PC-9 (cell line): ENCODE data around the gene OCA2. TPM values are rescaled to one million over a fixed set of nuclear protein-coding genes. Genes with fewer than 3 reads are reported as not detected.

Experiments used
- BruUV-seq: library from RNA; stranded (reverse); fragments of 400-500 nt; replicated peaks from 2 replicates; lab custom pipeline; 2021; lab: Mats Ljungman, UMichigan
- CTCF ChIA-PET: fragments of 300-600 bp; sonication (Branson Sonifier 250); formaldehyde crosslinking; loops from one replicate; lab custom pipeline; 2022; ENCODE audit warnings: antibody characterized with exemption; lab: Charles Lee
- POLR2A ChIA-PET: fragments of 300-600 bp; sonication (Branson Sonifier 250); formaldehyde crosslinking; loops from one replicate; lab custom pipeline; 2022; ENCODE audit warnings: antibody characterized with exemption; ENCODE audit not compliant: unreplicated experiment; lab: Charles Lee
- DNase-seq, 2 experiments: peaks; one replicate each; pipeline versions ENCODE4 v3.0.0 to v3.0.0-alpha.2; 2015 to 2022; ENCODE audit warnings: mixed read lengths in 1 of 2
- H2AFZ ChIP-seq: fragments of 200-600 bp; sonication (generic); 2 replicates; pipeline ENCODE4 v1.8.1; 2017; ENCODE audit warnings: antibody characterized with exemption
- H3F3A ChIP-seq: fragments of 200-600 bp; sonication (generic); 2 replicates; pipeline ENCODE4 v1.8.1; 2017; ENCODE audit warnings: antibody characterized with exemption, mild to moderate bottlenecking, low read depth; ENCODE audit not compliant: insufficient read depth
- H3K27ac ChIP-seq: fragments of 200-600 bp; sonication (generic); 2 replicates; pipeline ENCODE4 v1.6.1; 2016; ENCODE audit warnings: mixed run types
- H3K27me3 ChIP-seq: fragments of 200-600 bp; sonication (generic); 2 replicates; pipeline ENCODE4 v1.6.1; 2016; ENCODE audit warnings: low read depth, mixed run types; ENCODE audit not compliant: insufficient read depth
- H3K36me3 ChIP-seq: fragments of 200-600 bp; sonication (generic); 2 replicates; pipeline ENCODE4 v1.6.1; 2016; ENCODE audit warnings: low read depth, mixed run types
- H3K4me1 ChIP-seq: fragments of 200-600 bp; sonication (generic); replicated peaks from 2 replicates; pipeline ENCODE4 v1.6.1; 2016; ENCODE audit warnings: mixed run types; ENCODE audit not compliant: insufficient read depth
- H3K4me2 ChIP-seq: fragments of 200-600 bp; sonication (generic); 2 replicates; pipeline ENCODE4 v1.6.1; 2017; ENCODE audit warnings: mixed run types
- H3K4me3 ChIP-seq: fragments of 200-600 bp; sonication (generic); 2 replicates; pipeline ENCODE4 v1.6.1; 2016; ENCODE audit warnings: mixed run types
- H3K79me2 ChIP-seq: fragments of 200-600 bp; sonication (generic); 2 replicates; pipeline ENCODE4 v1.6.1; 2017; ENCODE audit warnings: low read depth, mixed run types
- H3K9me2 ChIP-seq: fragments of 200-600 bp; sonication (generic); 2 replicates; pipeline ENCODE4 v1.8.1; 2017; ENCODE audit warnings: mild to moderate bottlenecking; ENCODE audit not compliant: insufficient read depth
- H3K9me3 ChIP-seq: fragments of 200-600 bp; sonication (generic); 2 replicates; pipeline ENCODE4 v1.8.1; 2016; ENCODE audit warnings: low read depth; ENCODE audit not compliant: insufficient read depth
- H4K20me1 ChIP-seq: fragments of 200-600 bp; sonication (generic); 2 replicates; pipeline ENCODE4 v1.8.1; 2017; ENCODE audit not compliant: insufficient read depth
- CTCF ChIP-seq: fragments of 200-600 bp; sonication (generic); conservative IDR thresholded peaks from 2 replicates; pipeline ENCODE4 v1.6.1; 2017; ENCODE audit warnings: mixed run types, antibody characterized with exemption, mild to moderate bottlenecking, moderate library complexity
- EZH2 ChIP-seq: fragments of 200-600 bp; sonication (generic); IDR thresholded peaks from 2 replicates; pipeline ENCODE4 v1.8.0; 2017; ENCODE audit warnings: antibody characterized with exemption, low read depth
- intact Hi-C: fragments of 100-400 bp; cut with micrococcal nuclease; formaldehyde crosslinking; loops from one replicate; pipeline ENCODE4 v1.10.0; 2022; ENCODE audit not compliant: unreplicated experiment
- total RNA-seq: library from RNA; stranded (reverse); gene quantifications from 2 replicates; pipeline ENCODE4 v1.2.3, GENCODE V29; 2021

OCA2 gene
- total RNA-seq, 1 experiment from 2014 or later = not detected

- no peaks in the 10 kb centered on the region for H3K36me3 ChIP-seq
- no peak for DNase-seq
- H3K9me3 ChIP-seq = no peaks in the 10 kb centered on the region
- no peak overlapping the region for H3K27ac ChIP-seq
- H3K4me3 ChIP-seq = no peak overlapping the region
- no peaks in the 10 kb centered on the region for H3K27me3 ChIP-seq
- no peak overlapping the region for H2AFZ ChIP-seq
- no peaks in the 10 kb centered on the region for H3K9me2 ChIP-seq
- CTCF ChIA-PET = no interaction called here
- no peaks in the 10 kb centered on the region for H3F3A ChIP-seq
- BruUV-seq = no TSS peak
- POLR2A ChIA-PET = no interaction called here
- H3K79me2 ChIP-seq = no peaks in the 10 kb centered on the region
- intact Hi-C loops = no loop called here
- no peaks in the 10 kb centered on the region for H3K4me1 ChIP-seq
- no peaks in the 10 kb centered on the region for H4K20me1 ChIP-seq
- TF ChIP-seq CTCF = no peak
- TF ChIP-seq EZH2 = no peak
- no peak overlapping the region for H3K4me2 ChIP-seq
Observed at GRCh38 chr15:28068930-28069329, 30.2 kb downstream of the OCA2 start.

- Histone ChIP-seq H3K9me3 (no peaks in the 10 kb centered on the region), H3K27me3 (no peaks in the 10 kb centered on the region), H3K36me3 (no peaks in the 10 kb centered on the region), H3F3A (no peaks in the 10 kb centered on the region), H4K20me1 (no peaks in the 10 kb centered on the region), H3K4me2 (no peak overlapping the region), H3K4me1 (no peaks in the 10 kb centered on the region), H3K4me3 (no peak overlapping the region), H3K27ac (no peak overlapping the region), H2AFZ (no peak overlapping the region), H3K79me2 (no peaks in the 10 kb centered on the region), H3K9me2 (no peaks in the 10 kb centered on the region)
- BruUV-seq = no TSS peak
- no peak for DNase-seq
- ChIA-PET CTCF (no interaction called here), POLR2A (no interaction called here)
- intact Hi-C loops = no loop called here
- TF ChIP-seq EZH2 (no peak), CTCF (no peak)
Observed at GRCh38 chr15:28066231-28066630, 32.9 kb downstream of the OCA2 start.

- no peak for TF ChIP-seq EZH2
- no peak for TF ChIP-seq CTCF
- no peaks in the 10 kb centered on the region for H3K79me2 ChIP-seq
- no peaks in the 10 kb centered on the region for H3K9me3 ChIP-seq
- intact Hi-C loops = no loop called here
- ChIA-PET POLR2A (no interaction called here), CTCF (no interaction called here)
- no peaks in the 10 kb centered on the region for H4K20me1 ChIP-seq
- no peaks in the 10 kb centered on the region for H3K9me2 ChIP-seq
- H3K36me3 ChIP-seq = no peaks in the 10 kb centered on the region
- no TSS peak for BruUV-seq
- no peaks in the 10 kb centered on the region for H3K4me1 ChIP-seq
- no peak overlapping the region for H2AFZ ChIP-seq
- no peak overlapping the region for H3K4me3 ChIP-seq
- no peak for DNase-seq
- H3K4me2 ChIP-seq = no peak overlapping the region
- no peak overlapping the region for H3K27ac ChIP-seq
- H3K27me3 ChIP-seq = peaks cover 21% of the 10 kb centered on the region; the same call in 1 of the 2 replicates
- H3F3A ChIP-seq = no peaks in the 10 kb centered on the region
Observed at GRCh38 chr15:28060005-28060404, 39.1 kb downstream of the OCA2 start.
